H9 (cell line): ENCODE results near the gene OR52K2. TPM values are rescaled to one million over a fixed set of nuclear protein-coding genes. Genes with fewer than 3 reads are reported as not detected.

Experiments used
- DNase-seq: peaks from one replicate; pipeline ENCODE4 v3.0.0-alpha.2; 2017
- H2AFZ ChIP-seq: one replicate; pipeline ENCODE4 v1.6.1; 2013; ENCODE audit warnings: mild to moderate bottlenecking, low read length, control low read depth, moderate library complexity
- H2AK5ac ChIP-seq: 2 replicates; pipeline ENCODE4 v1.6.1; 2013; ENCODE audit warnings: low read length, control low read depth, mixed read lengths; ENCODE audit not compliant: insufficient read length
- H2BK120ac ChIP-seq: one replicate; pipeline ENCODE4 v1.6.1; 2013; ENCODE audit warnings: low read depth, mild to moderate bottlenecking, low read length, control low read depth, inconsistent platforms; ENCODE audit not compliant: poor library complexity, severe bottlenecking
- H2BK12ac ChIP-seq: 2 replicates; pipeline ENCODE4 v1.6.1; 2013; ENCODE audit warnings: low read length, control low read depth, mixed read lengths, low read depth; ENCODE audit not compliant: insufficient read length
- H2BK15ac ChIP-seq: 2 replicates; pipeline ENCODE4 v1.6.1; 2013; ENCODE audit warnings: low read depth, low read length, control low read depth
- H2BK20ac ChIP-seq: one replicate; pipeline ENCODE4 v1.6.1; 2013; ENCODE audit warnings: low read depth, mild to moderate bottlenecking, low read length, control low read depth, inconsistent platforms; ENCODE audit not compliant: poor library complexity, severe bottlenecking
- H2BK5ac ChIP-seq: 2 replicates; pipeline ENCODE4 v1.6.1; 2013; ENCODE audit warnings: low read length, control low read depth, mixed read lengths; ENCODE audit not compliant: insufficient read length
- H3K14ac ChIP-seq: 2 replicates; pipeline ENCODE4 v1.6.1; 2013; ENCODE audit warnings: low read length, control low read depth; ENCODE audit not compliant: insufficient read depth
- H3K18ac ChIP-seq: 2 replicates; pipeline ENCODE4 v1.6.1; 2013; ENCODE audit warnings: low read depth, mild to moderate bottlenecking, mixed read lengths, low read length, control low read depth; ENCODE audit not compliant: insufficient read length
- H3K23ac ChIP-seq: 2 replicates; pipeline ENCODE4 v1.6.1; 2013; ENCODE audit warnings: low read length, control low read depth, mixed read lengths, low read depth; ENCODE audit not compliant: insufficient read length
- H3K23me2 ChIP-seq: 2 replicates; pipeline ENCODE4 v1.6.1; 2013; ENCODE audit warnings: low read depth, mild to moderate bottlenecking, mixed read lengths, low read length, control low read depth; ENCODE audit not compliant: insufficient read length, poor library complexity, severe bottlenecking
- H3K27ac ChIP-seq: 2 replicates; pipeline ENCODE4 v1.5.1; 2013; ENCODE audit warnings: low read length, control low read depth, mixed read lengths, low read depth; ENCODE audit not compliant: insufficient read length
- H3K27me3 ChIP-seq: 2 replicates; pipeline ENCODE4 v1.6.1; 2013; ENCODE audit warnings: low read length, control low read depth, inconsistent platforms; ENCODE audit not compliant: insufficient read depth
- H3K4ac ChIP-seq: 2 replicates; pipeline ENCODE4 v1.6.1; 2013; ENCODE audit warnings: low read depth, mild to moderate bottlenecking, control low read depth, inconsistent platforms, low read length, moderate library complexity
- H3K4me1 ChIP-seq: 2 replicates; pipeline ENCODE4 v1.6.1; 2013; ENCODE audit warnings: low read length, control low read depth, inconsistent platforms; ENCODE audit not compliant: insufficient read depth
- H3K4me2 ChIP-seq: 2 replicates; pipeline ENCODE4 v1.6.1; 2013; ENCODE audit warnings: low read length, control low read depth, mixed read lengths; ENCODE audit not compliant: insufficient read length, insufficient read depth
- H3K56ac ChIP-seq: 2 replicates; pipeline ENCODE4 v1.6.1; 2013; ENCODE audit warnings: low read depth, mild to moderate bottlenecking, mixed read lengths, low read length, control low read depth; ENCODE audit not compliant: insufficient read length
- H3K79me1 ChIP-seq: 2 replicates; pipeline ENCODE4 v1.6.1; 2013; ENCODE audit warnings: low read depth, mild to moderate bottlenecking, moderate library complexity, low read length, control low read depth, inconsistent platforms; ENCODE audit not compliant: insufficient read depth, poor library complexity, severe bottlenecking
- H3K79me2 ChIP-seq: 2 replicates; pipeline ENCODE4 v1.6.1; 2013; ENCODE audit warnings: low read length, control low read depth, inconsistent platforms; ENCODE audit not compliant: insufficient read depth
- H3K9ac ChIP-seq: 2 replicates; pipeline ENCODE4 v1.6.1; 2013; ENCODE audit warnings: low read length, control low read depth, mixed read lengths; ENCODE audit not compliant: insufficient read length; ENCODE audit errors: extremely low read depth
- H3K9me3 ChIP-seq: one replicate; pipeline ENCODE4 v1.6.1; 2013; ENCODE audit warnings: low read depth, low read length, inconsistent platforms; ENCODE audit not compliant: control insufficient read depth
- H3T11ph ChIP-seq: one replicate; pipeline ENCODE4 v1.6.1; 2013; ENCODE audit warnings: mild to moderate bottlenecking, low read length, control low read depth, inconsistent platforms
- H4K20me1 ChIP-seq: one replicate; pipeline ENCODE4 v1.6.1; 2013; ENCODE audit not compliant: control insufficient read depth, insufficient read length, insufficient read depth
- H4K5ac ChIP-seq: 2 replicates; pipeline ENCODE4 v1.6.1; 2013; ENCODE audit warnings: low read depth, mild to moderate bottlenecking, mixed read lengths, low read length, control low read depth; ENCODE audit not compliant: insufficient read length
- H4K8ac ChIP-seq: replicated peaks from 2 replicates; pipeline ENCODE4 v1.6.1; 2013; ENCODE audit warnings: low read length, control low read depth, mixed read lengths, low read depth; ENCODE audit not compliant: insufficient read length
- H4K91ac ChIP-seq: 2 replicates; pipeline ENCODE4 v1.6.1; 2013; ENCODE audit warnings: low read depth, mild to moderate bottlenecking, moderate library complexity, mixed read lengths, low read length, control low read depth; ENCODE audit not compliant: insufficient read length
- H3K27ac Mint-ChIP-seq, 3 experiments: 2 replicates in 2 of 3; 3 replicates in 1 of 3; pipeline ENCODE4 v1.8.0; 2020 to 2021; ENCODE audit warnings: mixed read lengths in 3 of 3, mild to moderate bottlenecking in 1 of 3, moderate library complexity in 1 of 3
- H3K27me3 Mint-ChIP-seq: 2 replicates; pipeline ENCODE4 v1.8.0; 2021; ENCODE audit warnings: low read depth, mild to moderate bottlenecking, moderate library complexity, mixed read lengths
- H3K36me3 Mint-ChIP-seq, 3 experiments: 2 replicates in 2 of 3; 3 replicates in 1 of 3; pipeline ENCODE4 v1.8.0; 2020 to 2021; ENCODE audit warnings: low read depth in 3 of 3, mixed read lengths in 3 of 3; ENCODE audit not compliant: insufficient read depth in 1 of 3
- H3K4me1 Mint-ChIP-seq, 2 experiments: 2 replicates each; pipeline ENCODE4 v1.8.0; 2020; ENCODE audit warnings: mixed read lengths in 2 of 2
- H3K4me3 Mint-ChIP-seq, 2 experiments: 2 replicates in 1 of 2; 3 replicates in 1 of 2; pipeline ENCODE4 v1.8.0; 2020 to 2021; ENCODE audit warnings: mild to moderate bottlenecking in 2 of 2, mixed read lengths in 2 of 2, moderate library complexity in 1 of 2
- H3K9me3 Mint-ChIP-seq, 2 experiments: 2 replicates in 1 of 2; 3 replicates in 1 of 2; pipeline ENCODE4 v1.8.0; 2020; ENCODE audit warnings: mild to moderate bottlenecking in 2 of 2, mixed read lengths in 2 of 2, moderate library complexity in 1 of 2
- total RNA-seq: library from RNA; stranded (reverse); gene quantifications from 2 replicates; pipeline ENCODE4 v1.2.1, GENCODE V29; 2021
- TF ChIP-seq, protein P1 (sequence below): fragments of 200-600 bp; sonication (generic); conservative IDR thresholded peaks from 3 replicates; pipeline ENCODE4 v1.8.0; 2021; ENCODE audit warnings: antibody characterized with exemption, mild to moderate bottlenecking

OR52K2 gene
- total RNA-seq, 1 experiment from 2014 or later: not detected

DNA sequence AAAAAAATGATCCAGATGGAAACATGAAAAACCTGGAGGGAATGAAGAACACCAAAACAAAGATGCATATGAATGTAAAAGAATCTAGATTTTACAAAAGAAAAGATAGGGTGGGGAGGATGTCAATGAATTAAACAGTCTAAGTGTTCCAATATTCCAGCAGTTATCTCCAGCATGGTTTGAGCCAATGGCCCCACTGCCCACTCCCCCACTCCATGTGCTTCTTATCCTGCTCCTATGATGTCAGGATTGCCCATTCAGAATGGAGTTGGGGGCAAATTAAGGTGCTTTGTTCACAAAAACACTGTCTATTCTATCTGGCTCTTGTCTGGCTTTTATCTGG lies 32.1 kb downstream of the OR52K2 start:
- H3K4ac ChIP-seq: no peak overlapping the region
- no peak overlapping the region for H2AK5ac ChIP-seq
- H3T11ph ChIP-seq: no peak overlapping the region
- H3K27me3 ChIP-seq: no peaks in the 10 kb centered on the region
- no peak overlapping the region for H2BK12ac ChIP-seq
- no peaks in the 10 kb centered on the region for H3K9me3 Mint-ChIP-seq
- H3K56ac ChIP-seq: no peak overlapping the region
- H3K4me2 ChIP-seq: no peak overlapping the region
- no peak overlapping the region for H2BK5ac ChIP-seq
- H3K4me3 Mint-ChIP-seq: no peak overlapping the region
- no peak overlapping the region for H4K91ac ChIP-seq
- no peak overlapping the region for H3K9ac ChIP-seq
- H3K23me2 ChIP-seq: no peaks in the 10 kb centered on the region
- H3K36me3 Mint-ChIP-seq: no peaks in the 10 kb centered on the region
- no peaks in the 10 kb centered on the region; the same call in 1 of the 2 replicates for H3K4me1 ChIP-seq
- no peaks in the 10 kb centered on the region for H4K20me1 ChIP-seq
- no peak overlapping the region for H3K18ac ChIP-seq
- no peaks in the 10 kb centered on the region for H3K79me2 ChIP-seq
- H4K8ac ChIP-seq: no peak overlapping the region
- no peaks in the 10 kb centered on the region for H3K79me1 ChIP-seq
- no peak overlapping the region for H3K23ac ChIP-seq
- no peaks in the 10 kb centered on the region for H3K9me3 ChIP-seq
- peaks cover 6 to 10% of the 10 kb centered on the region in 2 experiments for H3K4me1 Mint-ChIP-seq
- no peak overlapping the region for H2BK120ac ChIP-seq
- H2BK15ac ChIP-seq: no peak overlapping the region
- H4K5ac ChIP-seq: no peak overlapping the region
- DNase-seq: no peak
- TF ChIP-seq, protein P1, sequence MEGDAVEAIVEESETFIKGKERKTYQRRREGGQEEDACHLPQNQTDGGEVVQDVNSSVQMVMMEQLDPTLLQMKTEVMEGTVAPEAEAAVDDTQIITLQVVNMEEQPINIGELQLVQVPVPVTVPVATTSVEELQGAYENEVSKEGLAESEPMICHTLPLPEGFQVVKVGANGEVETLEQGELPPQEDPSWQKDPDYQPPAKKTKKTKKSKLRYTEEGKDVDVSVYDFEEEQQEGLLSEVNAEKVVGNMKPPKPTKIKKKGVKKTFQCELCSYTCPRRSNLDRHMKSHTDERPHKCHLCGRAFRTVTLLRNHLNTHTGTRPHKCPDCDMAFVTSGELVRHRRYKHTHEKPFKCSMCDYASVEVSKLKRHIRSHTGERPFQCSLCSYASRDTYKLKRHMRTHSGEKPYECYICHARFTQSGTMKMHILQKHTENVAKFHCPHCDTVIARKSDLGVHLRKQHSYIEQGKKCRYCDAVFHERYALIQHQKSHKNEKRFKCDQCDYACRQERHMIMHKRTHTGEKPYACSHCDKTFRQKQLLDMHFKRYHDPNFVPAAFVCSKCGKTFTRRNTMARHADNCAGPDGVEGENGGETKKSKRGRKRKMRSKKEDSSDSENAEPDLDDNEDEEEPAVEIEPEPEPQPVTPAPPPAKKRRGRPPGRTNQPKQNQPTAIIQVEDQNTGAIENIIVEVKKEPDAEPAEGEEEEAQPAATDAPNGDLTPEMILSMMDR: no peak
- H3K27ac ChIP-seq: no peak overlapping the region
- H2AFZ ChIP-seq: no peak overlapping the region
- H3K27ac Mint-ChIP-seq: no peak overlapping the region
- no peak overlapping the region for H2BK20ac ChIP-seq
- H3K14ac ChIP-seq: no peak overlapping the region
- no peaks in the 10 kb centered on the region for H3K27me3 Mint-ChIP-seq
